Activated CD4-positive, alpha-beta T cell treated with anti-CD3 and anti-CD28 coated beads for 36 hours (primary cell): Measurements from ENCODE around the gene SSBP1. TPM values are rescaled to one million over a fixed set of nuclear protein-coding genes. Genes with fewer than 3 reads are reported as not detected.
"Not testable (repeated sequence)": the region's sequence is repeated elsewhere in the genome, so short reads cannot be mapped to it uniquely, and the experiment has no call there.

Experiments
- ATAC-seq: fragments of 200-7000 bp; cut with Tn5 transposase; one replicate; pipeline ENCODE4 v1.10.0; 2021; ENCODE audit warnings: mild to moderate bottlenecking, moderate library complexity
- CTCF ChIA-PET: fragments of 350-600 bp; sonication (Branson Sonifier 250); formaldehyde crosslinking; loops from one replicate; lab custom pipeline; 2021; ENCODE audit warnings: antibody characterized with exemption; lab: Charles Lee
- POLR2A ChIA-PET: fragments of 350-600 bp; sonication (Branson Sonifier 250); formaldehyde crosslinking; loops from one replicate; lab custom pipeline; 2021; ENCODE audit warnings: antibody characterized with exemption, inconsistent platforms; lab: Charles Lee
- DNase-seq: peaks from one replicate; pipeline ENCODE4 v3.0.0-alpha.2; 2020
- H3K27ac Mint-ChIP-seq: one replicate; pipeline ENCODE4 v1.8.0; 2021; ENCODE audit warnings: mixed read lengths
- H3K27me3 Mint-ChIP-seq: one replicate; pipeline ENCODE4 v1.8.0; 2021; ENCODE audit warnings: mixed read lengths
- H3K36me3 Mint-ChIP-seq: one replicate; pipeline ENCODE4 v1.8.0; 2021; ENCODE audit warnings: low read depth, mixed read lengths
- H3K4me1 Mint-ChIP-seq: one replicate; pipeline ENCODE4 v1.8.0; 2021; ENCODE audit warnings: mixed read lengths
- H3K4me3 Mint-ChIP-seq: one replicate; pipeline ENCODE4 v1.8.0; 2021; ENCODE audit warnings: mild to moderate bottlenecking, moderate library complexity, mixed read lengths
- H3K9me3 Mint-ChIP-seq: one replicate; pipeline ENCODE4 v1.8.0; 2021; ENCODE audit warnings: low read depth, mixed read lengths
- intact Hi-C, 2 experiments: fragments of 100-400 bp; cut with DNase I in 1 of 2; cut with micrococcal nuclease in 1 of 2; formaldehyde crosslinking; loops; one replicate each; pipeline versions ENCODE4 v1.14.2 to v1.15.1; 2022 to 2024; cut with DNase I, micrococcal nuclease
- total RNA-seq, 2 experiments: library from RNA; stranded (reverse); gene quantifications; one replicate each; pipeline ENCODE4 v1.2.3, GENCODE V29; 2021

SSBP1 gene
- total RNA-seq, 2 experiments from 2014 or later = 183 to 245 TPM

- H3K27me3 Mint-ChIP-seq, H3K9me3 Mint-ChIP-seq, H3K4me1 Mint-ChIP-seq, DNase-seq, POLR2A ChIA-PET, H3K27ac Mint-ChIP-seq, intact Hi-C loops, ATAC-seq, H3K4me3 Mint-ChIP-seq: not testable (repeated sequence)
- CTCF ChIA-PET = interaction anchor here (0.7 kb wide), 1 partner anchor 9 kb away, joined by 3 read pairs; no protein-coding TSS in a partner anchor
- H3K36me3 Mint-ChIP-seq = peaks cover 65% of the 10 kb centered on the region
Observed at GRCh38 chr7:141770083-141770583, 32.0 kb downstream of the SSBP1 start.

- Mint-ChIP-seq H3K4me3 (no peak within 1 kb of the TSS), H3K27ac (no peak within 1 kb of the TSS), H3K9me3 (peaks cover 2% of the 10 kb centered on the region), H3K4me1 (peaks cover 3% of the 10 kb centered on the region), H3K27me3 (no peaks in the 10 kb centered on the region), H3K36me3 (peaks cover 56% of the 10 kb centered on the region)
- intact Hi-C loops = loop anchor here in 1 of 2 experiments (1.0 kb wide), 1 partner anchor 13 kb away; no protein-coding TSS in a partner anchor
- DNase-seq = no peak
- CTCF ChIA-PET = interaction anchor here (0.8 to 1.6 kb wide), 2 partner anchors 8 to 9 kb away, joined by 3 to 7 read pairs; no protein-coding TSS in a partner anchor
- POLR2A ChIA-PET = no interaction called here
- no peak for ATAC-seq
Observed at GRCh38 chr7:141776374-141776773, 38.2 kb downstream of the SSBP1 start, which contains the start of gene TAS2R4. TAS2R4 (plus strand) TSS chr7:141776674; CDS start chr7:141778489, 1,815 bp downstream.

- intact Hi-C loops = loop anchor here (1.0 kb wide), 1 partner anchor 132 kb away; no protein-coding TSS in a partner anchor
Observed at GRCh38 chr7:141785706-141786552, 47.8 kb downstream of the SSBP1 start.

GRCh38 chr7:141788296-141788695 lies 50.1 kb downstream of the SSBP1 start:
- Mint-ChIP-seq H3K4me1 (no peaks in the 10 kb centered on the region), H3K4me3 (no peak overlapping the region), H3K27me3 (no peaks in the 10 kb centered on the region), H3K9me3 (no peaks in the 10 kb centered on the region), H3K27ac (no peak overlapping the region), H3K36me3 (peaks cover 15% of the 10 kb centered on the region)
- ATAC-seq (no peak), DNase-seq (no peak)
- CTCF ChIA-PET = interaction anchor here (1.2 kb wide), 1 partner anchor 21 kb away, joined by 3 read pairs; no protein-coding TSS in a partner anchor
- POLR2A ChIA-PET = no interaction called here
- intact Hi-C loops = no loop called here

More at GRCh38 chr7:141785706-141786552, 47.8 kb downstream of the SSBP1 start:
- ChIA-PET POLR2A (no interaction called here), CTCF (interaction anchor here (0.6 to 4.8 kb wide), 19 partner anchors 8 to 679 kb away, joined by 3 to 34 read pairs (median 4); partner anchors contain the start of genes SSBP1 and TAS2R4)
- Mint-ChIP-seq H3K27me3 (no peaks in the 10 kb centered on the region), H3K9me3 (no peaks in the 10 kb centered on the region), H3K27ac (no peak overlapping the region), H3K36me3 (peaks cover 10% of the 10 kb centered on the region), H3K4me1 (no peaks in the 10 kb centered on the region), H3K4me3 (no peak overlapping the region)
- peak; percentile 42 for DNase-seq
- ATAC-seq = peak; percentile 49

- no peaks in the 10 kb centered on the region for H3K27me3 Mint-ChIP-seq
- intact Hi-C loops = no loop called here
- POLR2A ChIA-PET = interaction anchor here (0.5 kb wide), 1 partner anchor 66 kb away, joined by 3 read pairs; no protein-coding TSS in a partner anchor
- CTCF ChIA-PET = no interaction called here
- no peak within 1 kb of the TSS for H3K4me3 Mint-ChIP-seq
- H3K4me1 Mint-ChIP-seq = no peaks in the 10 kb centered on the region
- no peak within 1 kb of the TSS for H3K27ac Mint-ChIP-seq
- ATAC-seq = no peak
- DNase-seq = no peak
- peaks cover 15% of the 10 kb centered on the region for H3K36me3 Mint-ChIP-seq
- no peaks in the 10 kb centered on the region for H3K9me3 Mint-ChIP-seq
Observed at GRCh38 chr7:141789917-141790316, 51.8 kb downstream of the SSBP1 start, which contains the start of gene TAS2R5. TAS2R5 (plus strand) TSS chr7:141790217; CDS start chr7:141790362, 145 bp downstream.

GRCh38 chr7:141792526-141792925 lies 54.4 kb downstream of the SSBP1 start:
- intact Hi-C loops = no loop called here
- H3K27ac Mint-ChIP-seq = no peak overlapping the region
- ATAC-seq (no peak), DNase-seq (no peak)
- H3K27me3 Mint-ChIP-seq = no peaks in the 10 kb centered on the region
- POLR2A ChIA-PET = no interaction called here
- no peak overlapping the region for H3K4me3 Mint-ChIP-seq
- no peaks in the 10 kb centered on the region for H3K4me1 Mint-ChIP-seq
- CTCF ChIA-PET = interaction anchor here (0.6 to 0.9 kb wide), 2 partner anchors 10 to 113 kb away, joined by 3 to 4 read pairs; no protein-coding TSS in a partner anchor
- H3K36me3 Mint-ChIP-seq = peaks cover 19% of the 10 kb centered on the region
- H3K9me3 Mint-ChIP-seq = no peaks in the 10 kb centered on the region

Other genes starting within 250 kb of the SSBP1 start
- gene AGK, start 186.9 kb upstream of the SSBP1 start, total RNA-seq = 10 to 100 TPM; 49.7 to 52.9 TPM
- 10 to 100 TPM; 21.2 to 27.6 TPM for gene DENND11, start 36.2 kb upstream of the SSBP1 start, total RNA-seq
- not detected for gene WEE2, start 30.0 kb upstream of the SSBP1 start, total RNA-seq
- 1 to 10 TPM in 1 of 2 experiments, under 1 TPM in 1; 0.69 to 1.1 TPM for gene TAS2R3, start 25.7 kb downstream of the SSBP1 start, total RNA-seq
- under 1 TPM; 0.60 to 0.62 TPM for gene TAS2R4, start 38.3 kb downstream of the SSBP1 start, total RNA-seq
- gene TAS2R5, start 51.9 kb downstream of the SSBP1 start, total RNA-seq = 1 to 10 TPM in 1 of 2 experiments, under 1 TPM in 1; 0.75 to 1.4 TPM
- not detected for gene PRSS37, start 103.1 kb downstream of the SSBP1 start, total RNA-seq
- gene OR9A4, start 178.0 kb downstream of the SSBP1 start, total RNA-seq = not detected
- gene CLEC5A, start 208.6 kb downstream of the SSBP1 start, total RNA-seq = not detected
- not detected for gene TAS2R38, start 235.4 kb downstream of the SSBP1 start, total RNA-seq